Right renal pelvis (tissue), 4 donors: ENCODE results near the gene ATP1B2. TPM values are rescaled to one million over a fixed set of nuclear protein-coding genes. Genes with fewer than 3 reads are reported as not detected.

ENCODE experiments used
- DNase-seq, 4 donors: peaks; one replicate each; pipeline ENCODE4 v3.0.0-alpha.2; 2013; ENCODE audit warnings: low read depth in 4 of 4, low spot score in 3 of 4, missing footprints in 1 of 4
- polyA plus RNA-seq, 4 donors: library from polyadenylated mRNA; unstranded; fragments of 120-200 nt; gene quantifications; one replicate each; pipeline ENCODE4 v1.2.1, GENCODE V29; 2013; ENCODE audit not compliant: insufficient read length in 4 of 4

The ATP1B2 gene
- polyA plus RNA-seq, 4 donors, result 18.6 to 26.1 (median 21.2) TPM

GRCh38 chr17:7706631-7707354 lies 56.1 kb downstream of the ATP1B2 start:
- no peak for DNase-seq

Other genes starting within 250 kb of the ATP1B2 start
- 100 to 1,000 TPM in 1 of 4 donors, 10 to 100 TPM in 3; 78.9 to 105 (median 86.2) TPM for gene TMEM256, start 246.8 kb upstream of the ATP1B2 start, polyA plus RNA-seq
- gene NLGN2, start 243.1 kb upstream of the ATP1B2 start, polyA plus RNA-seq, result 10 to 100 TPM; 22.8 to 32.6 (median 24.9) TPM
- gene SPEM1, start 230.6 kb upstream of the ATP1B2 start, polyA plus RNA-seq, result under 1 TPM in 1 of 4 donors, not detected in 3; 0.09 TPM
- gene SPEM2, start 225.3 kb upstream of the ATP1B2 start, polyA plus RNA-seq, result under 1 TPM in 2 of 4 donors, not detected in 2; 0.12 TPM
- gene SPEM3, start 222.1 kb upstream of the ATP1B2 start, polyA plus RNA-seq, result not detected
- gene TMEM102, start 215.5 kb upstream of the ATP1B2 start, polyA plus RNA-seq, result 1 to 10 TPM; 3.6 to 5.6 (median 4.3) TPM
- gene FGF11, start 211.4 kb upstream of the ATP1B2 start, polyA plus RNA-seq, result 1 to 10 TPM; 6.0 to 8.6 (median 7.8) TPM
- 10 to 100 TPM; 10.1 to 11.7 (median 11.3) TPM for gene CHRNB1, start 205.9 kb upstream of the ATP1B2 start, polyA plus RNA-seq
- gene ZBTB4, start 171.3 kb upstream of the ATP1B2 start, polyA plus RNA-seq, result 10 to 100 TPM; 38.6 to 47.4 (median 44.3) TPM
- under 1 TPM in 3 of 4 donors, not detected in 1; 0.16 to 0.22 (median 0.21) TPM for gene SLC35G6, start 169.5 kb upstream of the ATP1B2 start, polyA plus RNA-seq
- 100 to 1,000 TPM; 117 to 158 (median 121) TPM for gene POLR2A, start 166.6 kb upstream of the ATP1B2 start, polyA plus RNA-seq
- 10 to 100 TPM; 25.3 to 32.5 (median 29.0) TPM for gene TNFSF12, start 101.9 kb upstream of the ATP1B2 start, polyA plus RNA-seq
- gene TNFSF13, start 92.2 kb upstream of the ATP1B2 start, polyA plus RNA-seq, result 10 to 100 TPM; 13.2 to 17.8 (median 14.3) TPM
- gene SENP3, start 89.0 kb upstream of the ATP1B2 start, polyA plus RNA-seq, result 10 to 100 TPM; 68.1 to 81.1 (median 78.1) TPM
- 10 to 100 TPM; 43.0 to 78.7 (median 53.9) TPM for gene CD68, start 71.3 kb upstream of the ATP1B2 start, polyA plus RNA-seq
- 100 to 1,000 TPM; 110 to 122 (median 119) TPM for gene MPDU1, start 67.1 kb upstream of the ATP1B2 start, polyA plus RNA-seq
- 1 to 10 TPM; 3.3 to 4.3 (median 4.0) TPM for gene SOX15, start 60.8 kb upstream of the ATP1B2 start, polyA plus RNA-seq
- gene FXR2, start 36.0 kb upstream of the ATP1B2 start, polyA plus RNA-seq, result 10 to 100 TPM; 46.5 to 54.2 (median 46.9) TPM
- 100 to 1,000 TPM; 124 to 145 (median 139) TPM for gene SAT2, start 23.1 kb upstream of the ATP1B2 start, polyA plus RNA-seq
- 1 to 10 TPM; 3.5 to 5.7 (median 4.0) TPM for gene SHBG, start 20.8 kb upstream of the ATP1B2 start, polyA plus RNA-seq
- 10 to 100 TPM; 69.4 to 74.4 (median 70.7) TPM for gene TP53, start 36.6 kb downstream of the ATP1B2 start, polyA plus RNA-seq
- 10 to 100 TPM; 12.7 to 16.3 (median 14.2) TPM for gene WRAP53, start 37.6 kb downstream of the ATP1B2 start, polyA plus RNA-seq
- 10 to 100 TPM; 19.0 to 29.4 (median 23.6) TPM for gene EFNB3, start 54.3 kb downstream of the ATP1B2 start, polyA plus RNA-seq
- gene DNAH2, start 66.8 kb downstream of the ATP1B2 start, polyA plus RNA-seq, result under 1 TPM; 0.28 to 0.45 (median 0.37) TPM
- 10 to 100 TPM; 21.8 to 28.1 (median 22.8) TPM for gene KDM6B, start 183.3 kb downstream of the ATP1B2 start, polyA plus RNA-seq
- 10 to 100 TPM; 24.2 to 29.6 (median 28.4) TPM for gene TMEM88, start 204.1 kb downstream of the ATP1B2 start, polyA plus RNA-seq
- gene NAA38, start 206.6 kb downstream of the ATP1B2 start, polyA plus RNA-seq, result 100 to 1,000 TPM in 1 of 4 donors, 10 to 100 TPM in 3; 74.9 to 109 (median 81.6) TPM
- gene CYB5D1, start 207.1 kb downstream of the ATP1B2 start, polyA plus RNA-seq, result 10 to 100 TPM; 21.7 to 26.4 (median 24.3) TPM
- 100 to 1,000 TPM; 149 to 161 (median 157) TPM for gene CHD3, start 237.9 kb downstream of the ATP1B2 start, polyA plus RNA-seq